IMR-90 (cell line): ENCODE data around the gene ESRRG. TPM values are rescaled to one million over a fixed set of nuclear protein-coding genes. Genes with fewer than 3 reads are reported as not detected.

Source experiments
- ATAC-seq: fragments of 200-7000 bp; cut with Tn5 transposase; 2 replicates; pipeline ENCODE4 v1.9.1; 2020; ENCODE audit warnings: low read depth, mild to moderate bottlenecking, moderate library complexity
- BruUV-seq: library from RNA; stranded (reverse); fragments of 400-500 nt; replicated peaks from 2 replicates; lab custom pipeline; 2021; lab: Mats Ljungman, UMichigan
- CTCF ChIA-PET: fragments of 300-600 bp; formaldehyde crosslinking; extraction: SDS; loops from one replicate; lab custom pipeline; 2021; ENCODE audit warnings: antibody characterized with exemption; lab: Yijun Ruan, JAX
- POLR2A ChIA-PET: fragments of 300-600 bp; sonication (Branson Sonifier 250); formaldehyde crosslinking; loops from one replicate; lab custom pipeline; 2022; ENCODE audit warnings: antibody characterized with exemption; ENCODE audit not compliant: unreplicated experiment; lab: Charles Lee
- DNase-seq: peaks from one replicate; pipeline ENCODE4 v3.0.0; 2013
- H2AFZ ChIP-seq: replicated peaks from 2 replicates; pipeline ENCODE3; 2013; ENCODE audit warnings: low read length, mild to moderate bottlenecking; ENCODE audit not compliant: poor library complexity
- H2AK5ac ChIP-seq: 2 replicates; pipeline ENCODE4 v1.6.1; 2013; ENCODE audit warnings: low read depth, low read length, inconsistent platforms
- H2AK9ac ChIP-seq: replicated peaks from 2 replicates; pipeline ENCODE3; 2013; ENCODE audit warnings: mild to moderate bottlenecking, low read depth, low read length, moderate library complexity; ENCODE audit not compliant: poor library complexity
- H2BK120ac ChIP-seq: 2 replicates; pipeline ENCODE4 v1.6.1; 2013; ENCODE audit warnings: low read depth, low read length, inconsistent platforms
- H2BK15ac ChIP-seq: 3 replicates; pipeline ENCODE4 v1.6.1; 2013; ENCODE audit warnings: low read depth, low read length, inconsistent platforms
- H2BK20ac ChIP-seq: 2 replicates; pipeline ENCODE4 v1.6.1; 2013; ENCODE audit warnings: low read depth, mild to moderate bottlenecking, inconsistent platforms, low read length, moderate library complexity
- H2BK5ac ChIP-seq: 2 replicates; pipeline ENCODE4 v1.6.1; 2013; ENCODE audit warnings: mild to moderate bottlenecking, low read depth, low read length, inconsistent platforms; ENCODE audit not compliant: poor library complexity, severe bottlenecking
- H3K14ac ChIP-seq: replicated peaks from 2 replicates; pipeline ENCODE4 v1.6.1; 2013; ENCODE audit warnings: low read depth, low read length, inconsistent platforms
- H3K18ac ChIP-seq: 2 replicates; pipeline ENCODE4 v1.6.1; 2013; ENCODE audit warnings: low read depth, low read length, control low read depth
- H3K23ac ChIP-seq: 2 replicates; pipeline ENCODE4 v1.6.1; 2013; ENCODE audit warnings: low read depth, low read length, inconsistent platforms
- H3K27ac ChIP-seq: 2 replicates; pipeline ENCODE4 v1.5.1; 2013; ENCODE audit warnings: mild to moderate bottlenecking, control low read depth, low read length; ENCODE audit not compliant: insufficient read depth
- H3K27me3 ChIP-seq: 2 replicates; pipeline ENCODE4 v1.6.1; 2013; ENCODE audit warnings: low read length; ENCODE audit not compliant: control insufficient read depth, insufficient read depth
- H3K36me3 ChIP-seq: 2 replicates; pipeline ENCODE4 v1.6.1; 2013; ENCODE audit warnings: low read length, mixed read lengths; ENCODE audit not compliant: control insufficient read depth, insufficient read depth
- H3K4ac ChIP-seq: 2 replicates; pipeline ENCODE4 v1.6.1; 2013; ENCODE audit warnings: low read depth, low read length, inconsistent platforms
- H3K4me1 ChIP-seq: 2 replicates; pipeline ENCODE4 v1.6.1; 2013; ENCODE audit warnings: low read length, mixed read lengths; ENCODE audit not compliant: control insufficient read depth, insufficient read depth
- H3K4me2 ChIP-seq: 2 replicates; pipeline ENCODE4 v1.6.1; 2013; ENCODE audit warnings: low read depth, mild to moderate bottlenecking, control low read depth, low read length, moderate library complexity
- H3K4me3 ChIP-seq: 2 replicates; pipeline ENCODE4 v1.5.1; 2013; ENCODE audit warnings: low read depth, mild to moderate bottlenecking, control low read depth, low read length, moderate library complexity; ENCODE audit not compliant: insufficient read depth
- H3K56ac ChIP-seq: 2 replicates; pipeline ENCODE4 v1.6.1; 2013; ENCODE audit warnings: low read length, inconsistent platforms; ENCODE audit not compliant: insufficient read depth; ENCODE audit errors: extremely low read depth
- H3K79me1 ChIP-seq, 2 experiments: 2 replicates each; pipeline ENCODE4 v1.6.1; 2013; ENCODE audit warnings: low read length in 2 of 2, inconsistent platforms in 1 of 2, low read depth in 1 of 2
- H3K9ac ChIP-seq: 2 replicates; pipeline ENCODE4 v1.6.1; 2013; ENCODE audit warnings: low read depth, low read length, control low read depth
- H3K9me1 ChIP-seq: 2 replicates; pipeline ENCODE4 v1.6.1; 2013; ENCODE audit warnings: low read length, inconsistent platforms; ENCODE audit not compliant: insufficient read depth
- H3K9me3 ChIP-seq: 2 replicates; pipeline ENCODE4 v1.6.1; 2013; ENCODE audit warnings: low read length; ENCODE audit not compliant: control insufficient read depth, insufficient read depth
- H4K20me1 ChIP-seq: 2 replicates; pipeline ENCODE4 v1.6.1; 2013; ENCODE audit warnings: low read length, inconsistent platforms; ENCODE audit not compliant: insufficient read depth
- H4K5ac ChIP-seq: 2 replicates; pipeline ENCODE4 v1.6.1; 2013; ENCODE audit warnings: mild to moderate bottlenecking, low read depth, low read length, control low read depth
- H4K8ac ChIP-seq, 2 experiments: 2 replicates each; pipeline ENCODE4 v1.6.1; 2013; ENCODE audit warnings: low read depth in 2 of 2, low read length in 2 of 2, control low read depth in 1 of 2, inconsistent platforms in 1 of 2
- H4K91ac ChIP-seq: 2 replicates; pipeline ENCODE4 v1.6.1; 2013; ENCODE audit warnings: low read depth, low read length, inconsistent platforms; ENCODE audit not compliant: insufficient read depth
- BHLHE40 ChIP-seq: fragments of 150-350 bp; IDR thresholded peaks from 2 replicates; pipeline ENCODE4 v1.6.1; 2016; ENCODE audit warnings: mild to moderate bottlenecking, low read depth, low read length
- CHD1 ChIP-seq: IDR thresholded peaks from 2 replicates; pipeline ENCODE4 v1.6.1; 2012; ENCODE audit warnings: low read depth, low read length, improper control_type of control experiment
- CTCF ChIP-seq: conservative IDR thresholded peaks from 2 replicates; pipeline ENCODE4 v1.5.1; 2012; ENCODE audit warnings: mild to moderate bottlenecking, low read depth, low read length, improper control_type of control experiment
- MAFK ChIP-seq: IDR thresholded peaks from 2 replicates; pipeline ENCODE4 v1.6.1; 2012; ENCODE audit warnings: low read depth, low read length, improper control_type of control experiment
- MAZ ChIP-seq: IDR thresholded peaks from 2 replicates; pipeline ENCODE4 v1.6.1; 2012; ENCODE audit warnings: low read depth, mild to moderate bottlenecking, low read length, improper control_type of control experiment, moderate library complexity, borderline replicate concordance
- MXI1 ChIP-seq: IDR thresholded peaks from 2 replicates; pipeline ENCODE4 v1.6.1; 2012; ENCODE audit warnings: low read depth, mild to moderate bottlenecking, low read length, moderate library complexity, borderline replicate concordance
- NFE2L2 ChIP-seq: fragments of 150-350 bp; IDR thresholded peaks from 2 replicates; pipeline ENCODE4 v1.6.1; 2016; ENCODE audit warnings: low read depth, mild to moderate bottlenecking, low read length
- RAD21 ChIP-seq: IDR thresholded peaks from 2 replicates; pipeline ENCODE4 v1.6.1; 2012; ENCODE audit warnings: low read length, improper control_type of control experiment
- RCOR1 ChIP-seq: IDR thresholded peaks from 2 replicates; pipeline ENCODE4 v1.6.1; 2012; ENCODE audit warnings: mild to moderate bottlenecking, low read length, improper control_type of control experiment; ENCODE audit not compliant: insufficient replicate concordance
- RFX5 ChIP-seq: IDR thresholded peaks from 2 replicates; pipeline ENCODE4 v1.8.0; 2012; ENCODE audit warnings: low read depth, mild to moderate bottlenecking, low read length, moderate library complexity
- SMC3 ChIP-seq: fragments of 150-350 bp; IDR thresholded peaks from 2 replicates; pipeline ENCODE4 v1.6.1; 2016; ENCODE audit warnings: low read depth, mild to moderate bottlenecking, antibody characterized with exemption, low read length, moderate library complexity
- USF2 ChIP-seq: fragments of 150-350 bp; IDR thresholded peaks from 2 replicates; pipeline ENCODE4 v1.6.1; 2017; ENCODE audit warnings: mild to moderate bottlenecking, antibody characterized with exemption, low read length, low read depth
- WGBS, 2 experiments: methylation state at CpG; one replicate each; pipeline versions ENCODE4 v1.1.5 to v1.1.7; 2013; ENCODE audit warnings: missing lambda C conversion rate in 2 of 2; ENCODE audit not compliant: insufficient read length in 1 of 2; ENCODE audit errors: extremely low coverage in 2 of 2; 5-methylcytosine and 5-hydroxymethylcytosine counted together
- dilution Hi-C: fragments of 300-500 bp; cut with HindIII; formaldehyde crosslinking; loops from one replicate; pipeline ENCODE4 v1.14.3; 2018; ENCODE audit warnings: low sequenced_read_pairs; ENCODE audit not compliant: unreplicated experiment
- in situ Hi-C: fragments of 300-500 bp; cut with MboI; formaldehyde crosslinking; loops from 3 replicates; pipeline ENCODE4 v1.14.3; 2019; ENCODE audit warnings: low sequenced_read_pairs, inconsistent platforms, mixed read lengths
- intact Hi-C: fragments of 100-400 bp; cut with micrococcal nuclease; formaldehyde crosslinking; loops from 2 replicates; pipeline ENCODE4 v1.10.0; 2022
- polyA plus RNA-seq, 3 experiments: library from polyadenylated mRNA; depleted of rRNA; stranded (reverse); fragments of >200 nt; gene quantifications; 2 replicates each; pipeline ENCODE4 v1.2.3, GENCODE V29; 2012; ENCODE audit warnings: low replicate concordance in 1 of 3
- total RNA-seq: library from RNA; depleted of rRNA; stranded (reverse); fragments of >200 nt; gene quantifications from 2 replicates; pipeline ENCODE4 v1.2.3, GENCODE V29; 2012

Gene ESRRG
- total and polyA plus RNA-seq, 2 of the 4 experiments (the other 2 are of a cell fraction) = 0.17 to 0.54 TPM

DNA sequence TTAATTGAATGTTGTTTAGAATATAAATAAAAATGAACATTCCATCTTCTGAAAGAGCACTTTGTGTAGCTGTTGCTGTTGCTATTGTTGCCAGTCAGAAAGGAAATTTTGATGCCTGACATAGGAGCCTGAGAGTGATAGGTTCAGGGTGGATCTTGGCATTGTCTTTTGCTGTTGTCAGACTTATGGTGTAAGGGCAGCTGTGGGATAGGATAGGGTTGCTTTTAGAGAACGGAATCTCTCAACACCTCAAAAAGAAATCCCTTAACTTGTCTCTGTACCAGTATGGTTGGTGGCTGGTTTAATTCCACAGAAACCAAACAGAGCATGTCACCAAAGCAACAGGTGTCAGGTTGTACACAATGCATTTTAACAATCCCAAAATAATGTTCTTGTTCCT is 62.7 kb downstream of the ESRRG start:
- BruUV-seq = no TSS peak
- H3K9me3 ChIP-seq = no peaks in the 10 kb centered on the region
- no peak overlapping the region for H2AK5ac ChIP-seq
- no peaks in the 10 kb centered on the region for H3K79me1 ChIP-seq
- H3K36me3 ChIP-seq = no peaks in the 10 kb centered on the region
- no peak overlapping the region for H3K9ac ChIP-seq
- no peak overlapping the region for H3K4me3 ChIP-seq
- H2AK9ac ChIP-seq = no peak overlapping the region
- H3K4me1 ChIP-seq = peaks cover 2% of the 10 kb centered on the region; the same call in 1 of the 2 replicates
- dilution Hi-C loops (no loop called here), intact Hi-C loops (no loop called here), in situ Hi-C loops (no loop called here)
- no peak overlapping the region for H3K18ac ChIP-seq
- H2AFZ ChIP-seq = no peak overlapping the region
- DNase-seq (no peak), ATAC-seq (no peak)
- CTCF ChIA-PET = no interaction called here
- no peak overlapping the region for H3K14ac ChIP-seq
- H3K9me1 ChIP-seq = no peaks in the 10 kb centered on the region
- H3K27me3 ChIP-seq = no peaks in the 10 kb centered on the region
- H2BK120ac ChIP-seq = no peak overlapping the region
- H3K27ac ChIP-seq = no peak overlapping the region
- no peaks in the 10 kb centered on the region for H4K20me1 ChIP-seq
- no peak overlapping the region for H4K5ac ChIP-seq
- POLR2A ChIA-PET = no interaction called here
- H3K4me2 ChIP-seq = no peak overlapping the region
- no peak overlapping the region for H2BK15ac ChIP-seq
- no CpG with 5 or more reads among the region's 1 CpG for WGBS, 2 experiments
- no peak overlapping the region for H2BK20ac ChIP-seq
- TF ChIP-seq CHD1 = no peak
- TF ChIP-seq SMC3 = no peak
- no peak for TF ChIP-seq RAD21
- no peak for TF ChIP-seq MXI1
- no peak for TF ChIP-seq BHLHE40
- no peak for TF ChIP-seq RFX5
- no peak for TF ChIP-seq MAZ
- TF ChIP-seq USF2 = no peak
- TF ChIP-seq NFE2L2 = no peak
- no peak for TF ChIP-seq RCOR1
- TF ChIP-seq CTCF = no peak
- TF ChIP-seq MAFK = no peak
- no peak overlapping the region for H3K23ac ChIP-seq
- H3K4ac ChIP-seq = no peak overlapping the region
- no peak overlapping the region for H3K56ac ChIP-seq
- no peak overlapping the region for H4K8ac ChIP-seq
- H2BK5ac ChIP-seq = no peak overlapping the region
- no peak overlapping the region for H4K91ac ChIP-seq
